Parathyroid adenoma (tissue), 2 donors: ENCODE data around the gene SLAMF7.
"Not testable (repeated sequence)": the region's sequence is repeated elsewhere in the genome, so short reads cannot be mapped to it uniquely, and the experiment has no call there.

Source experiments
- H2AFZ ChIP-seq: fragments of 300-600 bp; sonication (generic); one replicate; pipeline ENCODE4 v1.7.0; 2017; ENCODE audit warnings: antibody characterized with exemption, mild to moderate bottlenecking
- H3K27ac ChIP-seq: fragments of 300-600 bp; sonication (generic); one replicate; pipeline ENCODE4 v1.7.0; 2017
- H3K27me3 ChIP-seq: fragments of 300-600 bp; sonication (generic); one replicate; pipeline ENCODE4 v1.7.0; 2017; ENCODE audit warnings: low read length; ENCODE audit not compliant: control insufficient read depth, insufficient read depth
- H3K36me3 ChIP-seq: fragments of 300-600 bp; sonication (generic); one replicate; pipeline ENCODE4 v1.7.0; 2017; ENCODE audit warnings: low read length; ENCODE audit not compliant: control insufficient read depth, insufficient read depth
- H3K4me1 ChIP-seq: fragments of 300-600 bp; sonication (generic); one replicate; pipeline ENCODE4 v1.7.0; 2017; ENCODE audit warnings: control low read depth
- H3K4me2 ChIP-seq: fragments of 300-600 bp; sonication (generic); one replicate; pipeline ENCODE4 v1.7.0; 2017; ENCODE audit warnings: low read length
- H3K4me3 ChIP-seq: fragments of 300-600 bp; sonication (generic); one replicate; pipeline ENCODE4 v1.7.0; 2017; ENCODE audit warnings: low read depth, low read length
- H3K79me2 ChIP-seq: fragments of 300-600 bp; sonication (generic); one replicate; pipeline ENCODE4 v1.7.0; 2017; ENCODE audit warnings: control low read depth
- H3K9ac ChIP-seq: fragments of 300-600 bp; sonication (generic); one replicate; pipeline ENCODE4 v1.7.0; 2017; ENCODE audit warnings: mild to moderate bottlenecking
- H3K9me3 ChIP-seq: fragments of 300-600 bp; sonication (generic); one replicate; pipeline ENCODE4 v1.7.0; 2017; ENCODE audit warnings: low read length; ENCODE audit not compliant: control insufficient read depth
- TF ChIP-seq, protein P1 (sequence below): fragments of 300-600 bp; sonication (generic); IDR thresholded peaks from one replicate; pipeline ENCODE4 v1.7.0; 2017; ENCODE audit warnings: antibody characterized with exemption, mild to moderate bottlenecking
- donor health status: primary hyperparathyroidism.

Gene SLAMF7

DNA sequence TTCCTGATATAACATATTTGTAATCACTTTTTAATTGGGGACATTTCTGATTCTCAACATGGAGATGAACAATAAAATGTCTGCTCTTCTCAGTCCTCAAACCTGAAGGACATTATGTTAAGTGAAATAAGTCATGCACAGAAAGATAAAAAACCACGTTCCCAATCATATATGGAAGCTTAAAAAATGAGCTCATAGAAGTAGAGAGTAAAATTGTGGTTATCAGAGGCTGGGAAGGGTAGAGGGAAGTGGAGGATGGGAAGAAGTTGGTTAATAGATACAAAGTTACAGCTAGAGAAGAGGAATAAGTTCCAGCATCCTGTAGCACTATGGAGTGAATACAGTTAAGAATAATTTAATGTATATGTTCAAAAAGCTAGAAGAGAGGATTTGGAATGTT, 25.9 kb upstream of the SLAMF7 start:
- no peaks in the 10 kb centered on the region for H3K36me3 ChIP-seq
- no peaks in the 10 kb centered on the region for H3K27me3 ChIP-seq
- H3K79me2 ChIP-seq: no peaks in the 10 kb centered on the region
- H3K9ac ChIP-seq: no peak overlapping the region
- H2AFZ ChIP-seq: no peak overlapping the region
- H3K4me2 ChIP-seq: no peak overlapping the region
- H3K4me1 ChIP-seq: no peaks in the 10 kb centered on the region
- TF ChIP-seq, protein P1, sequence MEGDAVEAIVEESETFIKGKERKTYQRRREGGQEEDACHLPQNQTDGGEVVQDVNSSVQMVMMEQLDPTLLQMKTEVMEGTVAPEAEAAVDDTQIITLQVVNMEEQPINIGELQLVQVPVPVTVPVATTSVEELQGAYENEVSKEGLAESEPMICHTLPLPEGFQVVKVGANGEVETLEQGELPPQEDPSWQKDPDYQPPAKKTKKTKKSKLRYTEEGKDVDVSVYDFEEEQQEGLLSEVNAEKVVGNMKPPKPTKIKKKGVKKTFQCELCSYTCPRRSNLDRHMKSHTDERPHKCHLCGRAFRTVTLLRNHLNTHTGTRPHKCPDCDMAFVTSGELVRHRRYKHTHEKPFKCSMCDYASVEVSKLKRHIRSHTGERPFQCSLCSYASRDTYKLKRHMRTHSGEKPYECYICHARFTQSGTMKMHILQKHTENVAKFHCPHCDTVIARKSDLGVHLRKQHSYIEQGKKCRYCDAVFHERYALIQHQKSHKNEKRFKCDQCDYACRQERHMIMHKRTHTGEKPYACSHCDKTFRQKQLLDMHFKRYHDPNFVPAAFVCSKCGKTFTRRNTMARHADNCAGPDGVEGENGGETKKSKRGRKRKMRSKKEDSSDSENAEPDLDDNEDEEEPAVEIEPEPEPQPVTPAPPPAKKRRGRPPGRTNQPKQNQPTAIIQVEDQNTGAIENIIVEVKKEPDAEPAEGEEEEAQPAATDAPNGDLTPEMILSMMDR: no peak
- no peak overlapping the region for H3K4me3 ChIP-seq
- no peaks in the 10 kb centered on the region for H3K9me3 ChIP-seq
- H3K27ac ChIP-seq: no peak overlapping the region

DNA sequence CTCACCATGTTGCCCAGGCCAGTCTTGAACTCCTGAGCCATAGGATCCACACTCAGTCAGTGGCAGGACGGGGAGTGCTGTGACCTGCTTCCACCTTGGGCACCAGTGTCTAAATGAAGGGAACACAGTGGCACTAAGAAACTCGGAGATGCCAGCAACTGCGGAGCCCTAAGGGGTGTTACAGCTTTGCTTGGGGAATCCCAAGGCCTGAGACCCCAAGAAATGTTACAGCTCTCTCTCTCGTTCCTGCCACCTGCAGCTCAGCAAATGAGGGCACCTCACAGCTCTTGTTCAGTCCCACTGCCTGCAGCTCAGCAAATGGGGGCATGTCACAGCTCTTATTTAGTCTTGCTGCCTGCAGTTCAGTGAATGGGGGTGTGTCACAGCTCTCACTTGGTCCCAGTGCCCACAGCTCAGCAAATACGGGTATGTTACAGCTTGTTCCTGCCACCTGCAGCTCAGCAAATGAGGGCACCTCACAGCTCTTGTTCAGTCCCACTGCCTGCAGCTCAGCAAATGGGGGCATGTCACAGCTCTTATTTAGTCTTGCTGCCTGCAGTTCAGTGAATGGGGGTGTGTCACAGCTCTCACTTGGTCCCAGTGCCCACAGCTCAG, 24.9 kb upstream of the SLAMF7 start:
- not testable (repeated sequence) for H3K9ac ChIP-seq, H2AFZ ChIP-seq, H3K4me3 ChIP-seq, H3K79me2 ChIP-seq, H3K4me2 ChIP-seq, H3K27ac ChIP-seq, H3K9me3 ChIP-seq, H3K27me3 ChIP-seq, H3K36me3 ChIP-seq, H3K4me1 ChIP-seq

DNA sequence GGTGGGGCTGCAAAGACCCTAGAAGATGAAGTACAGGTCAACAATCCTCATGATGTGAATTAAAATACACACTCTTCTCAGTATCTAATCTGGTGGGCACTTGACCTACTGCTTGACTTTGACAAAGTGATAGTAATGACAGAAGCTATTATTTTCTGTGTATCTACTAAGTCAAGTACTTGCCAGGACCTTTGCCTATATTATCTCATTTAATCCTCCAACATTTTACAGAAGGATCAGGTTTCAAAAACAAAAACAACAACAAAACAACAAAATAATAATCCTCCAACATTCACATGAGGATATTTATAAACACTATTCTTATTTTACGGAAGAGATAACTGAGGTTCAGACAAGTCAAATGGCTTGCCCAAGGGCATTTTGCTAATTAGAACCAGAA, 23.0 kb upstream of the SLAMF7 start:
- Histone ChIP-seq H3K9ac (no peak overlapping the region), H3K4me1 (no peaks in the 10 kb centered on the region), H3K27ac (no peak overlapping the region), H3K79me2 (no peaks in the 10 kb centered on the region), H3K27me3 (no peaks in the 10 kb centered on the region), H3K36me3 (no peaks in the 10 kb centered on the region), H3K4me3 (no peak overlapping the region), H2AFZ (no peak overlapping the region), H3K4me2 (no peak overlapping the region), H3K9me3 (no peaks in the 10 kb centered on the region)
- TF ChIP-seq, protein P1: no peak

DNA sequence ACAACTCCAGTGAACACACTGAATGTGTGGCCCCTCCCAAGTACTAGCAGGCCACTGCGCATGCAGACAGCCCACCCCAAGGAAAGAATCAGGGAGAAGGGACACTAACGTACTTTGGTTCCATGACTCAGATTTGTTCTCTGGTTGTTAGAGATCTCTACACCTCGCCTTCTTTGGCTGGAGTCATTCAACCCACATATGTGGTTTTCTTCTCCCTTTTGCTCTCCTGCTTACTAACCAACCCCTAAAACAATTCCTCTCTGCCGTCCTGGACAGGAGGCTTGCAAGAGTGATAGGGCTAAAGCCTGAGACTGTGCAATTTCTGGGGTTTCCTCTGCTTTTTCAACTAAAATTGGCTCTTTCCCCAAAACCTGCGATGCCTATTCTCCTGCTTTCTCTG, 21.7 kb upstream of the SLAMF7 start:
- Histone ChIP-seq H3K9ac (no peak overlapping the region), H3K27ac (no peak overlapping the region), H3K36me3 (no peaks in the 10 kb centered on the region), H2AFZ (no peak overlapping the region), H3K4me2 (no peak overlapping the region), H3K79me2 (no peaks in the 10 kb centered on the region), H3K9me3 (no peaks in the 10 kb centered on the region), H3K4me1 (no peaks in the 10 kb centered on the region), H3K4me3 (no peak overlapping the region), H3K27me3 (no peaks in the 10 kb centered on the region)
- TF ChIP-seq, protein P1: no peak

DNA sequence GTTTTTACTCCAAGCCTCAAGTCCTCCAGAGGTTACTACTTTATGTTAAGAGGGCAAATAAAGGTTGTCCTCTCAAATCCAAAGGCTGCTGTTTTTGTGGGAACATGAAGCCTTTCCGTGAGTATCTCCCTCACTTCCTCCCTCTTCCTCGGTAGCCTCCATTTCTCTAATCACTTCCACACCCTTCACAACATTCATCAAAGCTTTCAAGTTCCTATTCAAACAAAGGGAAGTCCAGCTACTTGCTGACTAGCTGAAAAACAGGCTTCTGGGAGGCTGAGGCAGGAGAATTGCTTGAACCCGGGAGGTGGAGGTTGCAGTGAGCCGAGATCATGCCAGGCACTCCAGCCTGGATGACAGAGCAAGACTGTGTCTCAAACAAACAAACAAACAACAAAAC, 20.8 kb upstream of the SLAMF7 start:
- Histone ChIP-seq H3K27ac (no peak overlapping the region), H3K9me3 (no peaks in the 10 kb centered on the region), H3K36me3 (no peaks in the 10 kb centered on the region), H3K79me2 (no peaks in the 10 kb centered on the region), H3K4me1 (no peaks in the 10 kb centered on the region), H3K9ac (no peak overlapping the region), H2AFZ (no peak overlapping the region), H3K4me3 (no peak overlapping the region), H3K27me3 (no peaks in the 10 kb centered on the region), H3K4me2 (no peak overlapping the region)
- TF ChIP-seq, protein P1: no peak
